Body of pancreas (tissue), 4 donors: ENCODE data around the gene PCGF2. TPM values are rescaled to one million over a fixed set of nuclear protein-coding genes. Genes with fewer than 3 reads are reported as not detected.

ENCODE experiments used
- ATAC-seq: fragments of 150-250 bp; one replicate; pipeline ENCODE4 v1.9.1; 2016
- DNase-seq, 4 donors: peaks; one replicate each; pipeline ENCODE4 v3.0.0-alpha.2; 2019
- H3K27ac ChIP-seq, 4 donors: fragments of 200-600 bp; sonication (generic); 1 replicate in 3 of 4; 2 replicates in 1 of 4; pipeline versions ENCODE4 v1.5.1 to v1.6.1; 2016 to 2019; ENCODE audit warnings: mild to moderate bottlenecking in 1 of 4, mixed read lengths in 1 of 4, moderate library complexity in 1 of 4
- H3K27me3 ChIP-seq, 2 donors: fragments of 200-600 bp; sonication (generic); one replicate each; pipeline ENCODE4 v1.6.0; 2016; ENCODE audit warnings: mild to moderate bottlenecking in 1 of 2
- H3K36me3 ChIP-seq, 2 donors: fragments of 200-600 bp; sonication (generic); replicated peaks in 1 of 2; 2 replicates each; pipeline ENCODE4 v1.5.1; 2016; ENCODE audit warnings: low read depth in 2 of 2; ENCODE audit not compliant: insufficient read depth in 1 of 2
- H3K4me1 ChIP-seq: fragments of 200-600 bp; sonication (generic); one replicate; pipeline ENCODE4 v1.6.0; 2016
- H3K4me3 ChIP-seq, 2 donors: fragments of 200-600 bp; sonication (generic); 1 replicate in 1 of 2; 2 replicates in 1 of 2; pipeline ENCODE4 v1.5.1; 2016 to 2019
- H3K9me3 ChIP-seq, 3 donors: fragments of 200-600 bp; sonication (generic); 1 replicate in 2 of 3; 2 replicates in 1 of 3; pipeline ENCODE4 v1.5.1; 2016
- POLR2A ChIP-seq, 3 donors: fragments of 450-650 bp; IDR thresholded peaks; one replicate each; pipeline ENCODE4 v1.6.1; 2016; ENCODE audit warnings: antibody characterized with exemption in 3 of 3, mild to moderate bottlenecking in 2 of 3
- WGBS, 2 donors: methylation state at CpG; one replicate each; pipeline ENCODE4 v1.1.5; 2017; 5-methylcytosine and 5-hydroxymethylcytosine counted together
- intact Hi-C: fragments of 100-400 bp; cut with DNase I; formaldehyde crosslinking; loops from one replicate; pipeline ENCODE4 v1.15.1; 2023
- total RNA-seq, 2 donors: library from RNA; depleted of rRNA; stranded (reverse); fragments of >200 nt; gene quantifications; one replicate each; pipeline ENCODE4 v1.1.0, GENCODE V29; 2016
- TF ChIP-seq, protein P1 (sequence below), 7 experiments: fragments of 450-650 bp in 4 of 7; fragments of 200-600 bp in 3 of 7; sonication (generic) in 3 of 7; IDR thresholded peaks; one replicate each; pipeline ENCODE4 v1.5.1; 2016 to 2019; ENCODE audit warnings: antibody characterized with exemption in 7 of 7

Gene PCGF2
- total RNA-seq, 2 donors from 2014 or later, result 5.9 to 9.3 TPM

DNA sequence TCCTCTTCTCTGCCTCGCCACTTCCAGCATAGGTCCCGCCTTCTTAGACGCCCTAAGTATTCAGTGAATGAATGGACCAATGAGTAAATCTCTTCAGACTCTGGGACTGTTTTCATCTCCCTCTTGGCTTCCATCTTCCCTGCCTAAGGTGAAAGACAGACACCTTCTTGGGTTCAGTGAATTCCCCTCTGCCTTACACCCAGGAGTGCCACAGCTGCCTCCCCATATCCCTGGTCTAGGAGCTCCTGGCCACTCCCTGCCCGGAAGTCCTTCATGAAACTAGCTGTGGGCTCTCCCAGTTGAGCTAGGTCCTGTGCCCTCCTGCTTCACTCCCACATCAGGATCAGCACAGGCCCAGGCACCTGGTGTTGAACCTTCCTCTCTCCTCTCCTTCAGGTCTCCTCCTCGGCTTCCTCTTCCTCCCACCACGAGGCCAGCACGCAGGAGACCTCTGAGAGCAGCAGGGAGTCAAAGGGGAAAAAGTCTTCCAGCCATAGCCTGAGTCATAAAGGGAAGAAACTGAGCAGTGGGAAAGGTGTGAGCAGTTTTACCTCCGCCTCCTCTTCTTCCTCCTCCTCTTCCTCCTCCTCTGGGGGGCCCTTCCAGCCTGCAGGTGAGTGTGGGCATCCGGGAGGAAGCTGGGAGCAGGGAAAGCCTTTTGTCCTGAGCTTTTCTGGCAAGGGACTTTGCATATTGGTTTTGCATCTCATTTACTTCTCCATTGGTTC is 32.8 kb downstream of the PCGF2 start:
- no peak for ATAC-seq
- TF ChIP-seq, protein P1, sequence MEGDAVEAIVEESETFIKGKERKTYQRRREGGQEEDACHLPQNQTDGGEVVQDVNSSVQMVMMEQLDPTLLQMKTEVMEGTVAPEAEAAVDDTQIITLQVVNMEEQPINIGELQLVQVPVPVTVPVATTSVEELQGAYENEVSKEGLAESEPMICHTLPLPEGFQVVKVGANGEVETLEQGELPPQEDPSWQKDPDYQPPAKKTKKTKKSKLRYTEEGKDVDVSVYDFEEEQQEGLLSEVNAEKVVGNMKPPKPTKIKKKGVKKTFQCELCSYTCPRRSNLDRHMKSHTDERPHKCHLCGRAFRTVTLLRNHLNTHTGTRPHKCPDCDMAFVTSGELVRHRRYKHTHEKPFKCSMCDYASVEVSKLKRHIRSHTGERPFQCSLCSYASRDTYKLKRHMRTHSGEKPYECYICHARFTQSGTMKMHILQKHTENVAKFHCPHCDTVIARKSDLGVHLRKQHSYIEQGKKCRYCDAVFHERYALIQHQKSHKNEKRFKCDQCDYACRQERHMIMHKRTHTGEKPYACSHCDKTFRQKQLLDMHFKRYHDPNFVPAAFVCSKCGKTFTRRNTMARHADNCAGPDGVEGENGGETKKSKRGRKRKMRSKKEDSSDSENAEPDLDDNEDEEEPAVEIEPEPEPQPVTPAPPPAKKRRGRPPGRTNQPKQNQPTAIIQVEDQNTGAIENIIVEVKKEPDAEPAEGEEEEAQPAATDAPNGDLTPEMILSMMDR (IDR thresholded peaks at IDR 0.05), result no peak
- no peak for TF ChIP-seq POLR2A (IDR thresholded peaks at IDR 0.05)
- H3K4me1 ChIP-seq, result peaks cover 30% of the 10 kb centered on the region
- DNase-seq, result no peak
- no peak overlapping the region for H3K4me3 ChIP-seq
- peaks cover 0 to 16% of the 10 kb centered on the region in 2 donors for H3K36me3 ChIP-seq
- no peaks in the 10 kb centered on the region for H3K9me3 ChIP-seq
- WGBS, 2 donors, result 89 to 92% methylated on average over 7 to 9 of the region's 9 CpGs
- no peak overlapping the region for H3K27ac ChIP-seq
- no peaks in the 10 kb centered on the region for H3K27me3 ChIP-seq
- intact Hi-C loops, result no loop called here

DNA sequence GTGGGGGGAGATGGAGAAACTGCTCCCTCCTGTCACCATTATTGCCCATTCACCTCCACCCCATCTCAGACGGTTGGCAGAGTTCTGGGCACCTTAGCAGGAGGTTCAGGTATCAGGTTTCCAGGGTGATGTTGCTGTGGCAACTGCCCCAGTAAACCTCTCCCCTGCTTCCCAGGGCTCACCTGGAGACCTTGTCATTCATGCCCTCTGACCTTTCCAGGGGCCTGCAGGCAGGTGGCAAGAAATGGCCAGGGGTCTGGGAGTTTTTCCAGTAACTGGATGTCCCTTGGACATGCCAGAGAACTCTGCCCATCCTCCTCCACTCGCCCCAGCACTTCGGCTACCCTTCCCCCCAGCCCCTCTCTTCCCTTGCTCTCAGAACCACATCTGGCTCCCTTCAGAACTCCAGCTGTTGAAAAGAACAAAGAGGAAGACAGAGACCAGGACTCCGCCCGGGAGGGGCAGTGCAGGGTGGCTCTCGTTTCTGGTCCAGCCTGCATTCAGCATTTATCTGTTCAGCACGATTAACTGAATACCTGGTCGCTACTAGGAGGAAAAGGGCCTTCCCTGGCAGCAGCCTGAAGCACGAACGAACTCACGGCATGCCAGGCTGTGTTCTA is 34.6 kb downstream of the PCGF2 start:
- ATAC-seq (no peak), DNase-seq (no peak)
- intact Hi-C loops, result no loop called here
- Histone ChIP-seq H3K36me3 (peaks cover 0 to 16% of the 10 kb centered on the region in 2 donors), H3K4me1 (peaks cover 26% of the 10 kb centered on the region), H3K4me3 (no peak overlapping the region), H3K9me3 (no peaks in the 10 kb centered on the region), H3K27me3 (no peaks in the 10 kb centered on the region), H3K27ac (no peak overlapping the region)
- TF ChIP-seq POLR2A (IDR thresholded peaks at IDR 0.05), result no peak
- TF ChIP-seq, protein P1 (IDR thresholded peaks at IDR 0.05), result no peak
- 83% methylated on average over 11 of the region's 11 CpGs for WGBS, 2 donors

DNA sequence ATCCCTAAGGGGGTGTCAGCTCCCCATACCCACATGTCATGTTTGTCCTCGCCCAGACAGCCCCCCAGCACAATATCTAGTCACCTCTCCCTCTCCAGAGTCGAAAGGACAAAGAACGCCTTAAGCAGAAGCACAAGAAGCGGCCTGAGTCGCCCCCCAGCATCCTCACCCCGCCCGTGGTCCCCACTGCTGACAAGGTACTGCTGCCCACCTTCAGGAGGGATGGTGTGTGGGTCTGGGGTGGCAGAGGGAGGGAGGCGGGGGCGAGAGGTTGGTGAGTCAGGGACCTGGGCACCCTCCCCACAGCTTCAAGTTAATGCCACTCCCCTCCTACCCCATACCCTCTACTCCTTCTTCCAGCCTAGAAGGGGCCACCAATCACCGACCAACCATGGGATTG is 35.5 kb downstream of the PCGF2 start:
- Histone ChIP-seq H3K4me1 (peaks cover 21% of the 10 kb centered on the region), H3K4me3 (no peak overlapping the region), H3K36me3 (peaks cover 0 to 18% of the 10 kb centered on the region in 2 donors), H3K9me3 (no peaks in the 10 kb centered on the region), H3K27ac (no peak overlapping the region), H3K27me3 (no peaks in the 10 kb centered on the region)
- 91 to 97% methylated on average over 3 to 10 of the region's 10 CpGs for WGBS, 2 donors
- DNase-seq (no peak), ATAC-seq (no peak)
- TF ChIP-seq, protein P1 (IDR thresholded peaks at IDR 0.05), result no peak
- TF ChIP-seq POLR2A (IDR thresholded peaks at IDR 0.05), result no peak
- intact Hi-C loops, result no loop called here

DNA sequence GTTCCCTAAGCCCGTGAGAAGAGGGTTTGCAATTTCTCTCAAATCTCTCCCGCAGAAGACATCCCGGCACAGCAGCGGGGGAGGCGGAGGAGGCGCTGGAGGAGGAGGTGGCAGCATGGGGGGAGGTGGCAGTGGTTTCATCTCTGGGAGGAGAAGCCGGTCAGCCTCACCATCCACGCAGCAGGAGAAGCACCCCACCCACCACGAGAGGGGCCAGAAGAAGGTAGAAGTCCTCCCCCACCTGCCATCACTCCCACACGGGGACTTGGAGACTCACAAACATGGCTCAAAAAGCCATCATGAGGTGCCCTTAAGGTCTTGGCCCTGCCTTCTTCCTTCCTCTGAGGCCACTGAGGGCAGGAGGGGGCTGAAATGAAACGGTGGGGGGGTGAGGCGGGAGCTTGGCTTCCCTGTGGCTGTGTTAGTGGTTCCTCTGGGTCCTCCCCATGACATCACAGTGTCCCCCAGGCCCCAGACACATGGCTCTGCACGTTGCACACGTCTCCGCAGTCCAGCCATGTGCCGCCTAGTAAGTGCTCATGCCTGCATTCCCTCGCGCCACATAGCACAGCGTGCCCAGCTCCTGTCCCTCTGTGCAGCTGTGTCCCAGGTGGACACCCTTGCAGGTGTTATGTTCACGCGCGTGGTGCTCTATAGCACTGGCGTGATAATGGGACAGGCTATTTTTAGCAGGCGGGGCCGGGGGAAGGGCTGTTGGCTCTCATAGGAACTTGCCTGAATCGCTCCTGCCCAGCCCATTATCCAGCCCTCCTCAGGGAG is 36.2 kb downstream of the PCGF2 start:
- Histone ChIP-seq H3K4me3 (no peak overlapping the region), H3K36me3 (peaks cover 0 to 18% of the 10 kb centered on the region in 2 donors), H3K4me1 (peaks cover 27% of the 10 kb centered on the region), H3K27me3 (no peaks in the 10 kb centered on the region), H3K9me3 (no peaks in the 10 kb centered on the region), H3K27ac (peak overlapping the region in 1 of 4 donors; percentile 12)
- TF ChIP-seq POLR2A (IDR thresholded peaks at IDR 0.05), result no peak
- TF ChIP-seq, protein P1 (IDR thresholded peaks at IDR 0.05), result no peak
- DNase-seq (peak in 3 of 4 donors; percentile 44 to 79 (median 67)), ATAC-seq (peak; percentile 39)
- intact Hi-C loops, result no loop called here
- 52 to 56% methylated on average over 12 to 26 of the region's 26 CpGs for WGBS, 2 donors
